Activated CD8-positive, alpha-beta T cell treated with anti-CD3 and anti-CD28 coated beads for 36 hours (primary cell): ENCODE data around the gene COL10A1. TPM values are rescaled to one million over a fixed set of nuclear protein-coding genes. Genes with fewer than 3 reads are reported as not detected.

ENCODE experiments used
- ATAC-seq: fragments of 200-7000 bp; cut with Tn5 transposase; one replicate; pipeline ENCODE4 v1.10.0; 2021; ENCODE audit warnings: mild to moderate bottlenecking, moderate library complexity
- CTCF ChIA-PET: fragments of 350-600 bp; sonication (Branson Sonifier 250); formaldehyde crosslinking; loops from one replicate; lab custom pipeline; 2021; ENCODE audit warnings: antibody characterized with exemption; lab: Charles Lee
- POLR2A ChIA-PET: fragments of 350-600 bp; sonication (Branson Sonifier 250); formaldehyde crosslinking; loops from one replicate; lab custom pipeline; 2021; ENCODE audit warnings: antibody characterized with exemption; lab: Charles Lee
- DNase-seq: peaks from one replicate; pipeline ENCODE4 v3.0.0-alpha.2; 2020
- H3K27ac Mint-ChIP-seq: one replicate; pipeline ENCODE4 v1.8.0; 2021; ENCODE audit warnings: mild to moderate bottlenecking, mixed read lengths
- H3K27me3 Mint-ChIP-seq: one replicate; pipeline ENCODE4 v1.8.0; 2021; ENCODE audit warnings: mixed read lengths
- H3K36me3 Mint-ChIP-seq: one replicate; pipeline ENCODE4 v1.8.0; 2021; ENCODE audit warnings: low read depth, mixed read lengths
- H3K4me1 Mint-ChIP-seq: one replicate; pipeline ENCODE4 v1.8.0; 2021; ENCODE audit warnings: low read depth, mixed read lengths
- H3K4me3 Mint-ChIP-seq: one replicate; pipeline ENCODE4 v1.8.0; 2021; ENCODE audit warnings: mild to moderate bottlenecking, moderate library complexity, mixed read lengths
- H3K9me3 Mint-ChIP-seq: one replicate; pipeline ENCODE4 v1.8.0; 2021; ENCODE audit warnings: mixed read lengths
- CTCF ChIP-seq: fragments of 200-600 bp; IDR thresholded peaks from one replicate; pipeline ENCODE4 v1.8.0; 2022; ENCODE audit warnings: antibody characterized with exemption, mild to moderate bottlenecking
- intact Hi-C: fragments of 100-400 bp; cut with micrococcal nuclease; formaldehyde crosslinking; loops from one replicate; pipeline ENCODE4 v1.10.0; 2022
- total RNA-seq, 2 experiments: library from RNA; stranded (reverse); gene quantifications; one replicate each; pipeline ENCODE4 v1.2.3, GENCODE V29; 2021

The COL10A1 gene
- total RNA-seq, 2 experiments from 2014 or later = not detected

DNA sequence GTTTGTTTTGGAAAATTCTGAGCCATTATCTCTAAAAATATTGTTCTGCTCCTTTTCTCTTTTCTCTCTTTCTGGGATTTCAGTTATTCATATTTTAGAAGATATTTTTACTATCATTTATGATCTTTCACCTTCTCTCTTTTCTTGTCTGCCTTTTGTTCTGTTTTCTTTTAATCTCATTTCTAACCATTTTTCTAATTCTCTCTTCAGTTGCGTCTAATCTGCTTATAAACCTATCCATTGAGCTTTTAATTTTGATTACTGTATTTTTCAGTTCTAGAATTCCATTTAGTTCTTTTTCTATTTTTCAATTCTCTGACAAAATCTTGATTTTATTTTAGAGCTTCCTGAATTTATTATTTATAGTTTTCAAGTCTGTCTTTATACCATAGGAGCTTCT is 42.2 kb upstream of the COL10A1 start:
- no peaks in the 10 kb centered on the region for H3K27me3 Mint-ChIP-seq
- intact Hi-C loops = no loop called here
- H3K9me3 Mint-ChIP-seq = peaks cover 6% of the 10 kb centered on the region
- no peak for TF ChIP-seq CTCF
- H3K4me3 Mint-ChIP-seq = no peak overlapping the region
- CTCF ChIA-PET = interaction anchor here (0.7 kb wide), 1 partner anchor 850 kb away, joined by 3 read pairs; no protein-coding TSS in a partner anchor
- H3K36me3 Mint-ChIP-seq = peaks cover 23% of the 10 kb centered on the region
- no peaks in the 10 kb centered on the region for H3K4me1 Mint-ChIP-seq
- ATAC-seq = no peak
- POLR2A ChIA-PET = no interaction called here
- DNase-seq = no peak
- H3K27ac Mint-ChIP-seq = no peak overlapping the region

GRCh38 chr6:116166369-116166768 is 40.4 kb upstream of the COL10A1 start:
- CTCF ChIA-PET = no interaction called here
- H3K4me3 Mint-ChIP-seq = no peak overlapping the region
- no peak for TF ChIP-seq CTCF
- no peaks in the 10 kb centered on the region for H3K4me1 Mint-ChIP-seq
- H3K36me3 Mint-ChIP-seq = peaks cover 30% of the 10 kb centered on the region
- ATAC-seq (no peak), DNase-seq (no peak)
- no peaks in the 10 kb centered on the region for H3K27me3 Mint-ChIP-seq
- intact Hi-C loops = no loop called here
- POLR2A ChIA-PET = no interaction called here
- H3K27ac Mint-ChIP-seq = no peak overlapping the region
- peaks cover 6% of the 10 kb centered on the region for H3K9me3 Mint-ChIP-seq

GRCh38 chr6:116165596-116165995 is 39.7 kb upstream of the COL10A1 start:
- Mint-ChIP-seq H3K27ac (no peak overlapping the region), H3K27me3 (no peaks in the 10 kb centered on the region), H3K9me3 (peaks cover 6% of the 10 kb centered on the region), H3K4me1 (no peaks in the 10 kb centered on the region), H3K36me3 (peaks cover 31% of the 10 kb centered on the region), H3K4me3 (no peak overlapping the region)
- intact Hi-C loops = no loop called here
- ChIA-PET POLR2A (no interaction called here), CTCF (no interaction called here)
- DNase-seq = no peak
- no peak for TF ChIP-seq CTCF
- no peak for ATAC-seq

DNA sequence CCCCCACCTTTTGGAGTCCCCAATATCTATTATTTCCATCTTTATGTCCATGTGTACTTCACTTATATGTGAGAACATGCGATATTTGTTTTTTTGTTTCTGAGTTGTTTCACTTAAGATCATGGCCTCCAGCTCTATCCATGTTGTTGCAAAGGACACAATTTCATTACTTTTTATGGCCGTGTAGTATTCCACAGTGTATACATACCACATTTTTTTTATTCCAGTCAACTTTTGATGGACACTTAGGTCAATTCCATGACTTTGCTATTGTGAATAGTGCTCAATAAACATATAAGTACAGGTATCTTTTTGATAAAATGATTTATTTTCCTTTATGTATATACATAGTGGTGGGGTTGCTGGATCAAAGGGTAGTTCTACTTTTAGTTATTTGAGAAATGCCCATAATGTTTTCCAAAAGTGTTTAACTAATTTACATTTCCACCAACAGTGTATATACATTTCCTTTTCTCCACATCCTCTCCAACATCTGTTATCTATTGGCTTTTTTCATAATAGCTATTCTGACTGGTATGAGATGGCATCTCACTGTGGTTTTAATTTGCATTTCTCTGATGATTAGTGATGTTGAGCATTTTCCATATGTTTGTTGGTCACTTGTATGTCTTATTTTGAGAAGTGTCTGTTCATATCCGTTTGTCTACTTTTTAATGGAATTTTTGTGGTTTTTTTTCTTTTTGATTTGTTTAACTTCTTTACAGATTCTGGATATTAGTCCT is 34.0 kb upstream of the COL10A1 start:
- H3K4me3 Mint-ChIP-seq = no peak overlapping the region
- peaks cover 8% of the 10 kb centered on the region for H3K4me1 Mint-ChIP-seq
- H3K36me3 Mint-ChIP-seq = peaks cover 29% of the 10 kb centered on the region
- POLR2A ChIA-PET = no interaction called here
- DNase-seq (no peak), ATAC-seq (no peak)
- H3K27me3 Mint-ChIP-seq = no peaks in the 10 kb centered on the region
- peaks cover 9% of the 10 kb centered on the region for H3K9me3 Mint-ChIP-seq
- no peak overlapping the region for H3K27ac Mint-ChIP-seq
- intact Hi-C loops = no loop called here
- no peak for TF ChIP-seq CTCF
- CTCF ChIA-PET = no interaction called here

GRCh38 chr6:116158641-116159040 is 32.7 kb upstream of the COL10A1 start:
- ATAC-seq (no peak), DNase-seq (no peak)
- peaks cover 8% of the 10 kb centered on the region for H3K4me1 Mint-ChIP-seq
- peaks cover 4% of the 10 kb centered on the region for H3K9me3 Mint-ChIP-seq
- POLR2A ChIA-PET = interaction anchor here (1.2 kb wide), 1 partner anchor 46 kb away, joined by 3 read pairs; no protein-coding TSS in a partner anchor
- CTCF ChIA-PET = interaction anchor here (1.0 kb wide), 1 partner anchor 47 kb away, joined by 4 read pairs; no protein-coding TSS in a partner anchor
- no peak for TF ChIP-seq CTCF
- peaks cover 22% of the 10 kb centered on the region for H3K36me3 Mint-ChIP-seq
- no peak overlapping the region for H3K4me3 Mint-ChIP-seq
- no peaks in the 10 kb centered on the region for H3K27me3 Mint-ChIP-seq
- no peak overlapping the region for H3K27ac Mint-ChIP-seq
- intact Hi-C loops = no loop called here
